Measurements from ENCODE around the gene SLC25A27.

Gene SLC25A27

DNA sequence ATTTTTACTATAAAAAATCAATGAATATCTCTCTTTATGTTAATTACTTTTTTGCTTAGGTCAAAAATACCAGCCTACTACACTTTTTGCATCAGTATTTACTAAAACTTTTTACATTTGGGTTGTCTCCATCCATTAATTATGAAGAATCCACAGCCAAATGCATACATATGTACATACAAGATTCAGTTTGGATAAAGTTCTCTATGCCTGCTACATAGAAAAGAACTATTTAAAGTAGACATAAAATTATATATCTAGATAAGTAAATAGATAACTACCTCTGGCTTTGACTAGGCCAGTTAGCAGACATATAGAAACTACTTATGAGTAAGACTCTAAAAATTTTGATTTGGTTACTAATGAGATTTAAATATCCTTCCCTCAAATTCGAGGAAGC is 47.2 kb downstream of the SLC25A27 start:
- H3K4me1 ChIP-seq (ENCODE audit: insufficient read depth, low read length), result no peaks in the 10 kb centered on the region
- no peaks in the 10 kb centered on the region for H3K36me3 ChIP-seq (ENCODE audit: insufficient read depth, low read length)
- no peaks in the 10 kb centered on the region for H3K9me3 ChIP-seq (ENCODE audit: low read length)
- no peaks in the 10 kb centered on the region for H3K27me3 ChIP-seq (ENCODE audit: insufficient read depth, low read length)
- no peak overlapping the region for H3K4me3 ChIP-seq (ENCODE audit: low read length)
- no peak overlapping the region for H2AFZ ChIP-seq (ENCODE audit: low read depth, low read length)

DNA sequence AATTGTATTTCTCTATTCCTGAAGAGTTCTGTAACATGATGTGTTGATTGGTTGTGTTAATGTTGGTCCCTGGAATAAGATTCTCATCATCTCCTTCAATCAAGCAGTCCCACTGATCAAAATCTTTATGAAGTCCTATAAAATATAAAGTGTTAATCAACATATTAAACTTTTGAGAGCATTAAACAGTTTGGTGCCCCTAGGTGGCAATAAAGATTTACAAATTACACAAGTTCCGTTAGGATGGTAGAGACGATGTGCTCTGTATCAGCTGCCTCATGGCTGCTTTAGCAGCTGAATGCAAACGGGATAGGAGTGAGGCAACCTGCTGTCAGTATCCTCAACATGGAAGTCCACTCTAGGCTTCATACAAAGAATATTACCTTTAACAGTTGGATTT is 51.8 kb downstream of the SLC25A27 start:
- H3K4me1 ChIP-seq (ENCODE audit: insufficient read depth, low read length), result no peaks in the 10 kb centered on the region
- no peaks in the 10 kb centered on the region for H3K9me3 ChIP-seq (ENCODE audit: low read length)
- H3K36me3 ChIP-seq (ENCODE audit: insufficient read depth, low read length), result no peaks in the 10 kb centered on the region
- H3K4me3 ChIP-seq (ENCODE audit: low read length), result no peak overlapping the region
- no peaks in the 10 kb centered on the region for H3K27me3 ChIP-seq (ENCODE audit: insufficient read depth, low read length)
- no peak overlapping the region for H2AFZ ChIP-seq (ENCODE audit: low read depth, low read length)

DNA sequence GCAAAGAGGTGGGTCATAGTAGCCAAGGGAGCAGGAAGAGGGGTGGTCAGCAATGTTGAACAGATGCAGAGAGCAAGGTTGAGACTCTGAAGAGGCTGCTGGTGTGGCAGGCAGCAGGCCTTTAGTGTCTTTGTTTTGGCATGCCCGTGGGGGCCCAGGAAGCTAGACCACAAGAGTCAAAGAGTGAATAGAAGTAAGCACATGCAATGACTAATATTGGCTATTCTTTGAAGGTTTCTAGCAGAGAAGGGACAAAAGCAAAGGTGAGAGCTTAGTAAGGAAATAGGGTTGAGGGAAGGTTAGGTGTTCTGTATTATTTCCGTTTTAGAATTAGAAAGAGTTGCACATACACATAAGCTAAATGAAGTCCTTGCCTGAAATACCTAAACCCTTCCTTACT is 53.7 kb downstream of the SLC25A27 start:
- Histone ChIP-seq H3K27me3 (ENCODE audit: insufficient read depth, low read length) (no peaks in the 10 kb centered on the region), H3K4me3 (ENCODE audit: low read length) (no peak overlapping the region), H3K4me1 (ENCODE audit: insufficient read depth, low read length) (no peaks in the 10 kb centered on the region), H3K9me3 (ENCODE audit: low read length) (no peaks in the 10 kb centered on the region), H2AFZ (ENCODE audit: low read depth, low read length) (no peak overlapping the region), H3K36me3 (ENCODE audit: insufficient read depth, low read length) (no peaks in the 10 kb centered on the region)

DNA sequence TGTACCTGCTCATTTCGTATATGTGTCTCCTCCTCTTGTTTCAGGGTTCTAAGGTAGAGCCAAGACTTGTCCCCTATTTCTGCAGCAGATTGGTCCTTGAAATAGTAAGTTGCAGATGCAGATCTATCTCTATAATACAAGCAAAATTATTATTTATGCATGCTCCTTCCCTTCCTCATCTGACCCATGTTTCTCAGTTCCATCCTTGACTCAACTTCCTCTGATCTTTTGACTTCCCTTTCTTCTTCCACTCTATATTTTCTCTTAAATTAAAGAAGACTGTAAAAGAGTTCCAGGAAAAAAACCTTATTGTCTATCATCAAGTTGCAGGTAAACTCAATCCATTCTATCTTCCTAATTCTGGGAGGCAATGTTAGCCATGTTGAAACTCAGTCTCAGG is 58.7 kb downstream of the SLC25A27 start:
- Histone ChIP-seq H3K4me1 (ENCODE audit: insufficient read depth, low read length) (no peaks in the 10 kb centered on the region), H3K36me3 (ENCODE audit: insufficient read depth, low read length) (no peaks in the 10 kb centered on the region), H2AFZ (ENCODE audit: low read depth, low read length) (no peak overlapping the region), H3K27me3 (ENCODE audit: insufficient read depth, low read length) (no peaks in the 10 kb centered on the region), H3K4me3 (ENCODE audit: low read length) (no peak overlapping the region), H3K9me3 (ENCODE audit: low read length) (no peaks in the 10 kb centered on the region)

DNA sequence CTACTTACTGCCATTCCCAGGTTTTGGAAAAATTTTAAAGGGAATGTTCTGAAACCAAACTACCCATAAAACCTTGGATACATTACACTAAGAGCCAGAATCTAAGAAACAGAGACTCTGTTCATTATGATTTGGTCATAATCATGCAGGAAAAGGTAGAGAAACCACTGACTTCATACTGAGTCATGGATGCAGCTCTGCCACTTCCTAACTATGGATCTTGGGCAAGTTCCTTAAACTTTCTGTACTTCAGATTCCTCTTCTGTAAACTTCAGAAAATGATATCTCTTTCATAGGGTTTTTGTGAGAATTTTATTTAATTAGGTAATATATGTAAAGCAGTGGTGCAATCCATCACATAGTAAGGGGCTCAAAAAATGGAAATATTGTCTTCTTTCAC is 62.4 kb downstream of the SLC25A27 start:
- Histone ChIP-seq H2AFZ (ENCODE audit: low read depth, low read length) (no peak overlapping the region), H3K4me3 (ENCODE audit: low read length) (no peak overlapping the region), H3K27me3 (ENCODE audit: insufficient read depth, low read length) (no peaks in the 10 kb centered on the region), H3K9me3 (ENCODE audit: low read length) (no peaks in the 10 kb centered on the region), H3K4me1 (ENCODE audit: insufficient read depth, low read length) (no peaks in the 10 kb centered on the region), H3K36me3 (ENCODE audit: insufficient read depth, low read length) (no peaks in the 10 kb centered on the region)

DNA sequence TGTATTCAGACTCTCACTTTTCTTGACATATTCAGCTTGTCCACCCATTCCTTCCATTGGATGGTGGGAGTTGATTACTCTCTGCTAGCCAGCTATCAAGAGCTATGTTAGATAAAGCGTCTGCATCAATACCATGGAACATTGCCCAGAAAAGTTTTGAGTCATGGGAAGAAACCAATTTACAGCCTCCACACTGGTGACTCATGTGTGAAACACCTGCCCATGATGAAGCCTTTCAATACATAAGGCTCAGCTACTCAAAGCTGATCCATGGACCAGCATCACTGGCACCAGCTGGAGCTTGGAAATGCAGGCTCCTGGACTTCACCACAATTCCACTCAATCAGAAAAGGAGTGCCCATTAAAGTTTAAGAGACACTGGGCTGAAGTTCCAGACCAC is 66.3 kb downstream of the SLC25A27 start:
- Histone ChIP-seq H3K4me3 (ENCODE audit: low read length) (no peak overlapping the region), H3K36me3 (ENCODE audit: insufficient read depth, low read length) (no peaks in the 10 kb centered on the region), H3K27me3 (ENCODE audit: insufficient read depth, low read length) (no peaks in the 10 kb centered on the region), H2AFZ (ENCODE audit: low read depth, low read length) (no peak overlapping the region), H3K4me1 (ENCODE audit: insufficient read depth, low read length) (no peaks in the 10 kb centered on the region), H3K9me3 (ENCODE audit: low read length) (no peaks in the 10 kb centered on the region)

DNA sequence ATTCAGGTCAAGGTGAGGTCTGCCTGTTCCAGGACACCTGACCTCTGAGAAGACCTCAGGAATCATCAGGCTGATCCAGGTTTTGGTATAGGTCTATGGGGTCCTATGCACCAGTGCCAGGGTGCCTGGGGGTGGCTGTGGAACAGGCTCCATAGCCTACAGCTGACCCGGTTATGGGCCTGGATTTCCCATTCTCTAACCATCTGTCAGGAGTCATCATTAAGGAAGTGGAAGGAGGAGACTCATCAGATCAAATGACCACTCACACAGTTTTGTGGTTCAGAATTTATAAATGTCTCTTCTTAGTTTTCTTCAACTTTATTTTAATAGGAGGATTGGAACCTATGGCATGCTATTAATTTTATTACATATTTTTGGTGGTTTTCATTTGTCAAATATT is 67.6 kb downstream of the SLC25A27 start:
- no peaks in the 10 kb centered on the region for H3K4me1 ChIP-seq (ENCODE audit: insufficient read depth, low read length)
- no peaks in the 10 kb centered on the region for H3K36me3 ChIP-seq (ENCODE audit: insufficient read depth, low read length)
- no peak overlapping the region for H3K4me3 ChIP-seq (ENCODE audit: low read length)
- no peak overlapping the region for H2AFZ ChIP-seq (ENCODE audit: low read depth, low read length)
- H3K27me3 ChIP-seq (ENCODE audit: insufficient read depth, low read length), result no peaks in the 10 kb centered on the region
- no peaks in the 10 kb centered on the region for H3K9me3 ChIP-seq (ENCODE audit: low read length)

Data from neuron (in vitro differentiated cells).